Loucy (cell line): ENCODE measurements around the gene DBNL.

Source experiments
- H2AFZ ChIP-seq: fragments of 200-600 bp; sonication (generic); 2 replicates; pipeline ENCODE4 v1.6.0; 2016; ENCODE audit warnings: antibody characterized with exemption, mild to moderate bottlenecking, low read length, moderate library complexity
- H3F3A ChIP-seq: fragments of 200-600 bp; 2 replicates; pipeline ENCODE4 v1.6.0; 2016; ENCODE audit warnings: antibody characterized with exemption, low read depth, mild to moderate bottlenecking
- H3K27me3 ChIP-seq: fragments of 200-600 bp; sonication (generic); 2 replicates; pipeline ENCODE4 v1.6.1; 2014; ENCODE audit warnings: low read length, mild to moderate bottlenecking; ENCODE audit not compliant: insufficient read depth, poor library complexity, severe bottlenecking
- H3K36me3 ChIP-seq: fragments of 200-600 bp; sonication (generic); 2 replicates; pipeline ENCODE4 v1.6.1; 2016; ENCODE audit warnings: low read length; ENCODE audit not compliant: insufficient read depth
- H3K4me1 ChIP-seq: fragments of 200-600 bp; sonication (generic); 2 replicates; pipeline ENCODE4 v1.5.1; 2014; ENCODE audit warnings: low read length, mild to moderate bottlenecking; ENCODE audit not compliant: insufficient read depth, poor library complexity, severe bottlenecking
- H3K4me2 ChIP-seq: fragments of 200-600 bp; sonication (generic); 2 replicates; pipeline ENCODE4 v1.6.0; 2014; ENCODE audit warnings: antibody characterized with exemption, low read length, low read depth, mild to moderate bottlenecking; ENCODE audit not compliant: poor library complexity, severe bottlenecking
- H3K4me3 ChIP-seq: fragments of 200-600 bp; sonication (generic); 2 replicates; pipeline ENCODE4 v1.5.1; 2014; ENCODE audit warnings: low read length, mild to moderate bottlenecking, mixed read lengths; ENCODE audit not compliant: poor library complexity, severe bottlenecking
- H3K79me2 ChIP-seq: fragments of 200-600 bp; sonication (generic); 2 replicates; pipeline ENCODE4 v1.6.1; 2014; ENCODE audit warnings: low read length; ENCODE audit not compliant: insufficient read depth
- H3K9ac ChIP-seq: fragments of 200-600 bp; sonication (generic); 2 replicates; pipeline ENCODE4 v1.6.0; 2014; ENCODE audit warnings: mild to moderate bottlenecking, low read depth, low read length, moderate library complexity; ENCODE audit not compliant: poor library complexity, severe bottlenecking
- H3K9me2 ChIP-seq: fragments of 200-600 bp; sonication (generic); replicated peaks from 2 replicates; pipeline ENCODE4 v1.6.1; 2016; ENCODE audit warnings: low read depth, low read length, mixed read lengths
- H3K9me3 ChIP-seq: fragments of 200-600 bp; sonication (generic); 2 replicates; pipeline ENCODE4 v1.6.1; 2014; ENCODE audit warnings: mild to moderate bottlenecking, antibody characterized with exemption, low read length, low read depth; ENCODE audit not compliant: insufficient read depth
- H4K20me1 ChIP-seq: fragments of 200-600 bp; sonication (generic); 2 replicates; pipeline ENCODE4 v1.6.0; 2014; ENCODE audit warnings: antibody characterized with exemption, low read length, mild to moderate bottlenecking; ENCODE audit not compliant: insufficient read depth, poor library complexity, severe bottlenecking
- CTCF ChIP-seq: fragments of 200-600 bp; sonication (generic); conservative IDR thresholded peaks from 2 replicates; pipeline ENCODE4 v1.5.1; 2014; ENCODE audit warnings: mild to moderate bottlenecking, antibody characterized with exemption, low read length
- EZH2phosphoT487 ChIP-seq: fragments of 200-600 bp; IDR thresholded peaks from 2 replicates; pipeline ENCODE4 v1.6.1; 2018; ENCODE audit warnings: antibody characterized with exemption, mild to moderate bottlenecking, moderate library complexity, borderline replicate concordance

DBNL gene

GRCh38 chr7:44063894-44064651 lies 19.6 kb downstream of the DBNL start:
- Histone ChIP-seq H2AFZ (no peak overlapping the region), H3K36me3 (peaks cover 29% of the 10 kb centered on the region; the same call in 1 of the 2 replicates), H3K9me2 (no peaks in the 10 kb centered on the region), H3K4me3 (no peak overlapping the region), H3K4me2 (no peak overlapping the region), H3K4me1 (peaks cover 11% of the 10 kb centered on the region), H3K79me2 (no peaks in the 10 kb centered on the region), H3K9me3 (no peaks in the 10 kb centered on the region), H3F3A (no peaks in the 10 kb centered on the region), H4K20me1 (no peaks in the 10 kb centered on the region), H3K9ac (no peak overlapping the region), H3K27me3 (no peaks in the 10 kb centered on the region)
- TF ChIP-seq EZH2phosphoT487, result no peak
- TF ChIP-seq CTCF, result no peak

GRCh38 chr7:44064791-44065430 lies 20.4 kb downstream of the DBNL start:
- Histone ChIP-seq H3K4me2 (no peak overlapping the region), H3F3A (no peaks in the 10 kb centered on the region), H3K4me1 (peaks cover 11% of the 10 kb centered on the region), H3K4me3 (no peak overlapping the region), H4K20me1 (no peaks in the 10 kb centered on the region), H3K36me3 (peaks cover 21% of the 10 kb centered on the region; the same call in 1 of the 2 replicates), H2AFZ (no peak overlapping the region), H3K79me2 (no peaks in the 10 kb centered on the region), H3K9ac (no peak overlapping the region), H3K9me2 (no peaks in the 10 kb centered on the region), H3K9me3 (no peaks in the 10 kb centered on the region), H3K27me3 (no peaks in the 10 kb centered on the region)
- TF ChIP-seq EZH2phosphoT487 (no peak), CTCF (no peak)

GRCh38 chr7:44065431-44066110 lies 21.1 kb downstream of the DBNL start, which contains the start of gene PGAM2:
Gene PGAM2 (minus strand): TSS chr7:44065567. CDS start chr7:44065529, 38 bp downstream.
- Histone ChIP-seq H3K36me3 (peaks cover 15% of the 10 kb centered on the region; the same call in 1 of the 2 replicates), H2AFZ (no peak within 1 kb of the TSS), H3F3A (no peaks in the 10 kb centered on the region), H3K4me2 (no peak within 1 kb of the TSS), H3K9me3 (no peaks in the 10 kb centered on the region), H3K79me2 (no peaks in the 10 kb centered on the region), H3K4me1 (peaks cover 11% of the 10 kb centered on the region), H3K9me2 (no peaks in the 10 kb centered on the region), H4K20me1 (no peaks in the 10 kb centered on the region), H3K9ac (no peak within 1 kb of the TSS), H3K27me3 (no peaks in the 10 kb centered on the region), H3K4me3 (no peak within 1 kb of the TSS)
- no peak for TF ChIP-seq EZH2phosphoT487
- no peak for TF ChIP-seq CTCF
